Measurements from ENCODE around the gene HOXA2. TPM values are rescaled to one million over a fixed set of nuclear protein-coding genes. Genes with fewer than 3 reads are reported as not detected.
A peak's percentile ranks its signal among the peaks of the same experiment; 100 is the strongest.

The HOXA2 gene
- total and polyA plus RNA-seq, 2 of the 13 experiments (the other 11 are each of a cell fraction or from before 2014, with no cell fraction given), result 0.22 to 0.29 TPM

DNA sequence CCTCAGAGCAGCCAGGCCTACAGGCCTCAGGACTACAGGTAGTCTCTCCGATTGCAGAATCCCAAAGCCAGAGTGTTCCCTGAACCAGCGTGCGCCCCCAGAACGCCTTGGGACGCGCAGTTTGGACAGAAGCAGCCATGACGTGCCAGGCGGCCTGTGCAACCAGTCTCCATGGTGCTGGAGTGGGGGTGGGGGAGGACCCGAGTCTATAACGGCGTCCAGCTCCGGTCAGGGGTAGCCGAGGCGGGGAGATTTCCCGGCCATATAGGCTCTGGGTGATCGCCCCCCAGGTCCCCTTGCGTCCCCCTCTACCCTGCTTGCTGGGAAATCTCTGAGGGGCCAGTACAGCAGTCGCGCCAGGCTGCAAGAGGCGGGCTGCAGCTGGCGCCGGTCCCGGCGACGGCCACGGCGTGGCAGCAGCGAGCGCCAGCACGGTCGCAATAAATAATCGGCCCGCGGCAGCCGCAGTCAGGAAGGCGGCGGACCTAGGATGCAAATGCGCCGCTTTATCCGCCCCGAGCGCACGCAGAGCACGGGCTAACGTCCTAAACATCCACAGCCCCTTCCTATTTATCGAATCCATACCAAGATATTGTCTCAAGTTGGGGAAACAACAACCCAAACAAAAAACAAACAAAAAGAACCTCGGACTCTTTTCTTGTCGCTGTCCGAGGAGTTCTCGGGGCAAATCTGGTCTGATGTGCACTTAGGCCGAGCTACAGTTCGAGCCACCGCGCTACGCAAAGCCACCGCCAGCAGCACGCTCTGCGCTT lies 48.3 kb upstream of the HOXA2 start:
- Histone ChIP-seq H3K4me1 (ENCODE audit: insufficient read depth, low read length) (peaks cover 47% of the 10 kb centered on the region), H3K9me3 (ENCODE audit: low read length) (no peaks in the 10 kb centered on the region), H4K20me1 (ENCODE audit: insufficient read depth, low read length) (no peaks in the 10 kb centered on the region), H3K27me3 (ENCODE audit: control insufficient read depth in 1 of 2, insufficient read depth in 2 of 2, low read length in 2 of 2) (peaks cover 6 to 46% of the 10 kb centered on the region in 2 experiments), H3K36me3 (replicated peaks in 1 of 2; ENCODE audit: control insufficient read depth in 1 of 2, insufficient read depth in 2 of 2, low read length in 2 of 2) (no peaks in the 10 kb centered on the region), H3K27ac (ENCODE audit: extremely low read length, insufficient read depth, low read length) (peak overlapping the region; percentile 47), H3K4me2 (ENCODE audit: low read depth, low read length) (peak overlapping the region; percentile 88), H2AFZ (ENCODE audit: low read length) (peak overlapping the region; percentile 89), H3K4me3 (replicated peaks in 1 of 3; ENCODE audit: insufficient read depth in 1 of 3, low read depth in 2 of 3, low read length in 3 of 3) (peak overlapping the region; percentile 80 to 88 (median 85)), H3K9ac (ENCODE audit: insufficient read depth, low read depth, low read length) (peak overlapping the region; percentile 76), H3K79me2 (ENCODE audit: insufficient read depth, low read length) (peaks cover 5% of the 10 kb centered on the region)
- 17% methylated on average over 32 of the region's 58 CpGs for WGBS (ENCODE audit: low lambda C conversion rate)
- no peak for FAIRE-seq
- peak; percentile 84 for ATAC-seq
- BruUV-seq (replicated peaks), result no TSS peak
- CTCF ChIA-PET (ENCODE audit: low intra/inter-chr PET ratio, low total read pairs), result interaction anchor here (1.7 kb wide), 1 partner anchor 10 kb away, joined by 13 read pairs; no protein-coding TSS in a partner anchor
- POLR2A ChIA-PET, result interaction anchor here (1.2 to 1.9 kb wide), 7 partner anchors 9 to 286 kb away, joined by 3 to 10 read pairs (median 6); partner anchors contain the start of genes HOXA4 and SKAP2
- in situ Hi-C loops (cut with HindIII; ENCODE audit: extremely low pct_ligation_motif_present, low pct_unique_long_range_greater_than_20kb), result loop anchor here (25.0 kb wide), 1 partner anchor 1063 kb away; no protein-coding TSS in a partner anchor
- DNase-seq (ENCODE audit: low spot score), result peak; percentile 42
- intact Hi-C loops (cut with micrococcal nuclease; ENCODE audit: unreplicated experiment), result no loop called here
- TF ChIP-seq ZNF790 (CRISPR knock-in tag; IDR thresholded peaks at IDR 0.05; ENCODE audit: borderline replicate concordance) (0 out of 2 replicates have a peak, but pooled peaks have one; percentile 20), ZNF317 (CRISPR knock-in tag; IDR thresholded peaks at IDR 0.05) (peak; percentile 61; the same call in 1 of the 2 replicates), ZNF83 (CRISPR knock-in tag; IDR thresholded peaks at IDR 0.05; ENCODE audit: borderline replicate concordance) (0 out of 2 replicates have a peak, but pooled peaks have one; percentile 20), PHF8 (CRISPR knock-in tag; IDR thresholded peaks at IDR 0.05) (peak; percentile 86), PHF21A (CRISPR knock-in tag; IDR thresholded peaks at IDR 0.05) (peak; percentile 49), RXRA (CRISPR knock-in tag; IDR thresholded peaks at IDR 0.05) (peak; percentile 29; the same call in 1 of the 2 replicates), YY1 (IDR thresholded peaks at IDR 0.05; ENCODE audit: insufficient read depth, insufficient replicate concordance, low read depth, low read length) (peak; percentile 68), ASH2L (IDR thresholded peaks at IDR 0.05; ENCODE audit: insufficient read length, low read depth, low read length) (peak; percentile 68), NFKB2 (CRISPR knock-in tag; IDR thresholded peaks at IDR 0.05; ENCODE audit: borderline replicate concordance) (peak; percentile 19; the same call in 1 of the 2 replicates), MXD4 (CRISPR knock-in tag; IDR thresholded peaks at IDR 0.05) (no peak), ZSCAN25 (CRISPR knock-in tag; IDR thresholded peaks at IDR 0.05) (0 out of 2 replicates have a peak, but pooled peaks have one; percentile 30), TBX2 (CRISPR knock-in tag; IDR thresholded peaks at IDR 0.05; ENCODE audit: borderline replicate concordance) (peak; percentile 44; the same call in 1 of the 2 replicates), YEATS4 (CRISPR knock-in tag; IDR thresholded peaks at IDR 0.05; ENCODE audit: borderline replicate concordance) (peak; percentile 51; the same call in 1 of the 2 replicates), SMAD1 (CRISPR knock-in tag; IDR thresholded peaks at IDR 0.05; ENCODE audit: borderline replicate concordance, low read depth) (peak; percentile 4; the same call in 1 of the 2 replicates), THAP11 (CRISPR knock-in tag; IDR thresholded peaks at IDR 0.05) (peak; percentile 25; the same call in 1 of the 2 replicates), SNAPC2 (CRISPR knock-in tag; IDR thresholded peaks at IDR 0.05) (peak; percentile 51; the same call in 1 of the 2 replicates), HDAC2 (CRISPR knock-in tag; IDR thresholded peaks at IDR 0.05) (0 out of 2 replicates have a peak, but pooled peaks have one; percentile 31), ZNF891 (CRISPR knock-in tag; IDR thresholded peaks at IDR 0.05) (peak; percentile 40), ZNF703 (CRISPR knock-in tag; IDR thresholded peaks at IDR 0.05; ENCODE audit: borderline replicate concordance) (no peak; the same call in 1 of the 2 replicates)
- TF ChIP-seq, protein P1, sequence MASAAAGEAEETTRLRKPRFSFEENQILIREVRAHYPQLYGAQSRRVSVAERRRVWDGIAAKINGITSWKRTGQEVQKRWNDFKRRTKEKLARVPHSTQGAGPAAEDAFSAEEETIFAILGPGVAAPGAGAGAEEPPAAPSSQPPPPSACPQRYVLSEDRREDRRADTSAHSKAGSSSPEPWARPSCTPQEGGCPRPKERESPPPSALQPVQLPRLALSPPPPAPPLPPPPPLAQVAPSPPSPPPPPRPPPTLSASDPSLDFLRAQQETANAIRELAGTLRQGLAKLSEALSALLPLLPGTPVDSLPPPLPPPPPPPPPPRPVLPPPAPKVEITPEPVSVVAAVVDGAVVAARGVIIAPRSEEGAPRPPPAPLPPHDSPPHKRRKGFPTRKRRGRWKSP (CRISPR knock-in tag; IDR thresholded peaks at IDR 0.05), result peak; percentile 87
- TF ChIP-seq, protein P2, sequence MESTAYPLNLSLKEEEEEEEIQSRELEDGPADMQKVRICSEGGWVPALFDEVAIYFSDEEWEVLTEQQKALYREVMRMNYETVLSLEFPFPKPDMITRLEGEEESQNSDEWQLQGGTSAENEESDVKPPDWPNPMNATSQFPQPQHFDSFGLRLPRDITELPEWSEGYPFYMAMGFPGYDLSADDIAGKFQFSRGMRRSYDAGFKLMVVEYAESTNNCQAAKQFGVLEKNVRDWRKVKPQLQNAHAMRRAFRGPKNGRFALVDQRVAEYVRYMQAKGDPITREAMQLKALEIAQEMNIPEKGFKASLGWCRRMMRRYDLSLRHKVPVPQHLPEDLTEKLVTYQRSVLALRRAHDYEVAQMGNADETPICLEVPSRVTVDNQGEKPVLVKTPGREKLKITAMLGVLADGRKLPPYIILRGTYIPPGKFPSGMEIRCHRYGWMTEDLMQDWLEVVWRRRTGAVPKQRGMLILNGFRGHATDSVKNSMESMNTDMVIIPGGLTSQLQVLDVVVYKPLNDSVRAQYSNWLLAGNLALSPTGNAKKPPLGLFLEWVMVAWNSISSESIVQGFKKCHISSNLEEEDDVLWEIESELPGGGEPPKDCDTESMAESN (CRISPR knock-in tag; conservative IDR thresholded peaks at IDR 0.05), result peak; percentile 69; the same call in 1 of the 2 replicates

Measured in HepG2 (cell line).